ENCODE results near the gene NOB1. TPM values are rescaled to one million over a fixed set of nuclear protein-coding genes. Genes with fewer than 3 reads are reported as not detected.
"Not testable (repeated sequence)": the region's sequence is repeated elsewhere in the genome, so short reads cannot be mapped to it uniquely, and the experiment has no call there.

Gene NOB1
- polyA plus RNA-seq, 2 of the 4 experiments (the other 2 are of a cell fraction) = 123 to 134 TPM

GRCh38 chr16:69732101-69732500 lies 22.6 kb downstream of the NOB1 start (continued):
- TF ChIP-seq, protein P1, sequence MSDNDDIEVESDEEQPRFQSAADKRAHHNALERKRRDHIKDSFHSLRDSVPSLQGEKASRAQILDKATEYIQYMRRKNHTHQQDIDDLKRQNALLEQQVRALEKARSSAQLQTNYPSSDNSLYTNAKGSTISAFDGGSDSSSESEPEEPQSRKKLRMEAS (IDR thresholded peaks at IDR 0.05) = no peak
- no peak for TF ChIP-seq TFCP2L1 (CRISPR knock-in tag; IDR thresholded peaks at IDR 0.05)

DNA sequence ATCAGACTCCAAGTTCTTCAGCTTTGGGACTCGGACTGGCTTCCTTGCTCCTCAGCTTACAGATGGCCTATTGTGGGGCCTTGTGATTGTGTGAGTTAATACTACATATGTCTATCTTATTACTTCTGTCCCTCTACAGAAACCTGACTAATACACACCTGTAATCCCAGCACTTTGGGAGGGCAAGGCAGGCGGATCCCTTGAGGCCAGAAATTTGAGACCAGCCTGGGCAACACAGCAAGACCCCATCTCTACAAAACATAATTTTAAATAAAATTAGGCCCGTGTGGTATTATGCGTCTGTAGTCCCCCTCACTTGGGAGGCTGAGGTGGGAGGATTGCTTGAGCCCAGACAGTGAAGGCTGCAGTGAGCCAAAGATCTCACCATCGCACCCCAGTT lies 23.4 kb downstream of the NOB1 start:
- POLR2A ChIA-PET = interaction anchor here (0.7 kb wide), 1 partner anchor 199 kb away, joined by 5 read pairs; no protein-coding TSS in a partner anchor
- WGBS (ENCODE audit: missing lambda C conversion rate) = 90% methylated on average over 5 of the region's 5 CpGs
- peaks cover 19% of the 10 kb centered on the region for H3K4me1 ChIP-seq
- not testable (repeated sequence) for ATAC-seq; FAIRE-seq; H3K4me3 ChIP-seq; H3K27ac ChIP-seq; DNase-seq (ENCODE audit: low read depth in 1 of 2, low spot score in 1 of 2); H3K9me3 ChIP-seq; H3K4me2 ChIP-seq
- CTCF ChIA-PET = interaction anchor here (0.7 to 18.6 kb wide), 2 partner anchors 19 to 25 kb away, joined by 4 to 160 read pairs; partner anchors contain the start of gene NOB1

GRCh38 chr16:69729030-69729429 lies 25.7 kb downstream of the NOB1 start:
- H3K4me3 ChIP-seq = not testable (repeated sequence)
- peak overlapping the region; percentile 95 to 99 for H3K27ac ChIP-seq

DNA sequence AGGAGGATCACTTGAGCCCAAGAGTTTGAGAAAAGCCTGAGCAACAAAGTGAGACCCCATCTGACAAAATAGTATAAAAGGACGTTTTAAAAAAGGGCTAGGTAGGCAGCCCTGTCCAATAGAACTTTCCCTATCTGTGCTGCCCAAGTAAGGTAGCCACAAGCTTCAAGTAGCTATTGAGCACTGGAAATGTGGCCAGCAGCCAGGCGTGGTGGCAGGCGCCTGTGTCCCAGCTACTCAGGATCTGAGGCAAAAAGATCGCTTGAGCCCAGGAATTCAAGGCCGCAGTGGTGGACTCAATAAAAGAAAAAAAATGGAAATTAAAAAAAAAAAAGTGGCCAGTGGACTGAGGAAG lies 26.8 kb downstream of the NOB1 start:
- no peak for DNase-seq (ENCODE audit: low read depth in 1 of 2, low spot score in 1 of 2)
- Histone ChIP-seq H3K27ac (peak overlapping the region; percentile 95 to 99), H3K4me2 (peak overlapping the region; percentile 94), H3K4me3 (peak overlapping the region; percentile 77), H3K9me3 (no peaks in the 10 kb centered on the region), H3K4me1 (peaks cover 19% of the 10 kb centered on the region)
- CTCF ChIA-PET = interaction anchor here (1.2 to 18.6 kb wide), 4 partner anchors 12 to 28 kb away, joined by 3 to 160 read pairs (median 12); partner anchors contain the start of gene NOB1
- POLR2A ChIA-PET = interaction anchor here (0.7 to 5.3 kb wide), 5 partner anchors 11 to 27 kb away, joined by 3 to 59 read pairs (median 10); partner anchors contain the start of gene NOB1
- FAIRE-seq = no peak
- 33% methylated on average over 5 of the region's 5 CpGs for WGBS (ENCODE audit: missing lambda C conversion rate)
- TF ChIP-seq CHD2 (IDR thresholded peaks at IDR 0.05; ENCODE audit: low read length, partially characterized antibody) (no peak), RAD21 (conservative IDR thresholded peaks at IDR 0.05 in 1 of 2, IDR thresholded peaks at IDR 0.05 in 1 of 2) (no peak), PBX3 (IDR thresholded peaks at IDR 0.05) (no peak), EHF (CRISPR knock-in tag; IDR thresholded peaks at IDR 0.05) (no peak), POLR2AphosphoS2 (conservative IDR thresholded peaks at IDR 0.05; ENCODE audit: low read length) (0 out of 2 replicates have a peak, but pooled peaks have one; percentile 40), GATA3 (IDR thresholded peaks at IDR 0.05; ENCODE audit: borderline replicate concordance) (no peak), HOXB13 (CRISPR knock-in tag; IDR thresholded peaks at IDR 0.05; ENCODE audit: low read depth) (0 out of 2 replicates have a peak, but pooled peaks have one; percentile 0), CBX2 (IDR thresholded peaks at IDR 0.05; ENCODE audit: borderline replicate concordance, low read depth) (no peak), EHMT2 (IDR thresholded peaks at IDR 0.05; ENCODE audit: low read depth) (no peak), CEBPB (IDR thresholded peaks at IDR 0.05) (no peak), KDM1A (IDR thresholded peaks at IDR 0.05; ENCODE audit: low read depth) (no peak)
- TF ChIP-seq, protein P2, sequence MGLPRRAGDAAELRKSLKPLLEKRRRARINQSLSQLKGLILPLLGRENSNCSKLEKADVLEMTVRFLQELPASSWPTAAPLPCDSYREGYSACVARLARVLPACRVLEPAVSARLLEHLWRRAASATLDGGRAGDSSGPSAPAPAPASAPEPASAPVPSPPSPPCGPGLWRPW (IDR thresholded peaks at IDR 0.05) = no peak
- TF ChIP-seq, protein P3, sequence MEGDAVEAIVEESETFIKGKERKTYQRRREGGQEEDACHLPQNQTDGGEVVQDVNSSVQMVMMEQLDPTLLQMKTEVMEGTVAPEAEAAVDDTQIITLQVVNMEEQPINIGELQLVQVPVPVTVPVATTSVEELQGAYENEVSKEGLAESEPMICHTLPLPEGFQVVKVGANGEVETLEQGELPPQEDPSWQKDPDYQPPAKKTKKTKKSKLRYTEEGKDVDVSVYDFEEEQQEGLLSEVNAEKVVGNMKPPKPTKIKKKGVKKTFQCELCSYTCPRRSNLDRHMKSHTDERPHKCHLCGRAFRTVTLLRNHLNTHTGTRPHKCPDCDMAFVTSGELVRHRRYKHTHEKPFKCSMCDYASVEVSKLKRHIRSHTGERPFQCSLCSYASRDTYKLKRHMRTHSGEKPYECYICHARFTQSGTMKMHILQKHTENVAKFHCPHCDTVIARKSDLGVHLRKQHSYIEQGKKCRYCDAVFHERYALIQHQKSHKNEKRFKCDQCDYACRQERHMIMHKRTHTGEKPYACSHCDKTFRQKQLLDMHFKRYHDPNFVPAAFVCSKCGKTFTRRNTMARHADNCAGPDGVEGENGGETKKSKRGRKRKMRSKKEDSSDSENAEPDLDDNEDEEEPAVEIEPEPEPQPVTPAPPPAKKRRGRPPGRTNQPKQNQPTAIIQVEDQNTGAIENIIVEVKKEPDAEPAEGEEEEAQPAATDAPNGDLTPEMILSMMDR (IDR thresholded peaks at IDR 0.05) = no peak
- TF ChIP-seq, protein P1 (IDR thresholded peaks at IDR 0.05) = peak; percentile 27; the same call in 1 of the 2 replicates
- TF ChIP-seq, protein P4, sequence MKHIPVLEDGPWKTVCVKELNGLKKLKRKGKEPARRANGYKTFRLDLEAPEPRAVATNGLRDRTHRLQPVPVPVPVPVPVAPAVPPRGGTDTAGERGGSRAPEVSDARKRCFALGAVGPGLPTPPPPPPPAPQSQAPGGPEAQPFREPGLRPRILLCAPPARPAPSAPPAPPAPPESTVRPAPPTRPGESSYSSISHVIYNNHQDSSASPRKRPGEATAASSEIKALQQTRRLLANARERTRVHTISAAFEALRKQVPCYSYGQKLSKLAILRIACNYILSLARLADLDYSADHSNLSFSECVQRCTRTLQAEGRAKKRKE (CRISPR knock-in tag; IDR thresholded peaks at IDR 0.05; ENCODE audit: low read depth) = no peak
- ATAC-seq = no peak

More at GRCh38 chr16:69729030-69729429, 25.7 kb downstream of the NOB1 start:
- ATAC-seq; DNase-seq (ENCODE audit: low read depth in 1 of 2, low spot score in 1 of 2); H3K9me3 ChIP-seq; FAIRE-seq; POLR2A ChIA-PET: not testable (repeated sequence)
- CTCF ChIA-PET = interaction anchor here (1.1 to 18.6 kb wide), 3 partner anchors 8 to 27 kb away, joined by 3 to 160 read pairs (median 17); partner anchors contain the start of gene NOB1
- 96% methylated on average over 4 of the region's 4 CpGs for WGBS (ENCODE audit: missing lambda C conversion rate)
- peak; percentile 51 for TF ChIP-seq ZFP36 (IDR thresholded peaks at IDR 0.05; ENCODE audit: borderline replicate concordance, partially characterized antibody)
- H3K4me2 ChIP-seq = peak overlapping the region; percentile 94
- H3K4me1 ChIP-seq = peaks cover 19% of the 10 kb centered on the region
